Loucy (cell line): ENCODE measurements around the gene ZNF560.

Experiments used
- CTCF ChIP-seq: fragments of 200-600 bp; sonication (generic); conservative IDR thresholded peaks from 2 replicates; pipeline ENCODE4 v1.5.1; 2014; ENCODE audit warnings: mild to moderate bottlenecking, antibody characterized with exemption, low read length
- EZH2phosphoT487 ChIP-seq: fragments of 200-600 bp; IDR thresholded peaks from 2 replicates; pipeline ENCODE4 v1.6.1; 2018; ENCODE audit warnings: antibody characterized with exemption, mild to moderate bottlenecking, moderate library complexity, borderline replicate concordance

GRCh38 chr19:9507285-9507684 lies 8.9 kb upstream of the ZNF560 start:
- TF ChIP-seq CTCF (no peak), EZH2phosphoT487 (no peak)
